Measurements from ENCODE around the gene RAP1B. TPM values are rescaled to one million over a fixed set of nuclear protein-coding genes. Genes with fewer than 3 reads are reported as not detected.
A peak's percentile ranks its signal among the peaks of the same experiment; 100 is the strongest.

RAP1B gene
- 178 TPM for total RNA-seq

DNA sequence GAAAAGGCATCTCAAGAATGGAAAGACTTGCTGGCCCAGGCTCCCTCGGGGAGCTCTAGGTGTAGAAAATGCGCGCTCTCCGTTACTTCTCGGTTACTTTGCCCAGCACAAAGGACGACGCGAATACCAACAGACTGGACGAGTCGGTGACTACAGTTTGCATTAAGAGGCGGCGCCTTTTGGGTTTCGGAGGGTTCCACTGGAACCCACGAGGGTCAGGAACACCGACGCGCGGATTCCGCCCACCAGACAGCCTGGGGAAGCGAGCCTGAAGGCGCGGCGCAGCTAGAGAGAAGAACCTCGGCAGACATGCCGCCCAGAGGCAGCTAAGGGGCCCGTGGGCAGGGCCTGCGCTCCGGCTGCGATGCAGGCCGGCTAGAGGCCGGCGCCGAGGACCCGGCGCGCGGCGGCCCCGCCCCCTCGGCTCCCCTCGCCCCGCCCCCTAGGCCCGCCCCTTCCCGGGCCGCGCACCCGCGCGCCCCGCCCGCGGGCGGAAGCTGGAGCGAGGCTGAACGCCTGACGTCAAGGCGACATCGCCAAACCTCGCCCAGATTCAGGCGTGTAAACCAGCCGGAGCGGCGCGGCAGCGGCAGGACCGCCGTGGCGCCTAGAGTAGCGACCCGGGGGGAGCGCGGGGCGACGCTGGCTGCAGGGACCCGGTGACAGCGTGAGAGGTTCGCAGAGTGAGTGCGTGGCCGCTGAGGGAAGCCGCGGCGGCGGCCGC is at the start of gene RAP1B:
Gene RAP1B (plus strand): TSS at position 530 of the 724 bp plus-strand sequence. CDS start 37,826 bp downstream, outside the sequence.
- peak; percentile 94 for DNase-seq

DNA sequence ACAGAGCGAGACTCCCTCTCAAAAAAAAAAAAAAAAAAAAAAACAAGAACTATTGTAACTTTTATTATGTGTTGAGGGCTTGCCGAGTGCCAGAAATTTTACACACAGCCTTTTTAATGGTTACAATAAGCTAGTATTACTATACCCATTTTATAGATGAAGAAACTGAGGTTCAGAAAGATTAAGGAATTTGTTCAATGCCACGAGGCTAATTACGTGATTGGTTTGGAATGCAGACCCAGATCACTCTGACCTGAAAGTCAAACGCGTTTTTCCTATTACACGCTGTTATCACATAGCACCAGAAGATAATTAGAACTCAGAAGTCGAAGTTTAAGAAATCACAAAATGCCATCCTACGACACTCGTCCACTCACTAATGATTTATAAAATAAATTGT is 48.9 kb upstream of the RAP1B start:
- no peak for DNase-seq

DNA sequence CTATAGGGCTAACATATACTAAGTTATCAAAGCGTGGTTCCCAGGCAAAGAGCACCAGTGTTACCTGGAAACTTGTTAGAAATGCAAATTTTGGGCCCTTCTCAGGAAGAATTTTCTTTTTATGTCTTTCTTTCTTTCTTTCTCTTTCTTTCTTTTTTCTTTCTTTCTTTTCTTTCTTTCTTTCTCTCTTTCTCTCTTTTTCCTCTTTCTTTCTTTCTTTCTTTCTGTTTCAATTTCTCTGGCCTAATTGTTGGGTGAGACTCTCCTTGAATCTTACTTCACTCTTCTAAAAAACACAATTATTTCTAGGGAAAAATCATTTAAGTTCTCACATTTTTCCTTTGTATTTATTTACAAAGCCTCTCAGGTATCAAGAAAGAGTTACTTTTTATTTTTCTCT is 46.5 kb upstream of the RAP1B start:
- DNase-seq: no peak

DNA sequence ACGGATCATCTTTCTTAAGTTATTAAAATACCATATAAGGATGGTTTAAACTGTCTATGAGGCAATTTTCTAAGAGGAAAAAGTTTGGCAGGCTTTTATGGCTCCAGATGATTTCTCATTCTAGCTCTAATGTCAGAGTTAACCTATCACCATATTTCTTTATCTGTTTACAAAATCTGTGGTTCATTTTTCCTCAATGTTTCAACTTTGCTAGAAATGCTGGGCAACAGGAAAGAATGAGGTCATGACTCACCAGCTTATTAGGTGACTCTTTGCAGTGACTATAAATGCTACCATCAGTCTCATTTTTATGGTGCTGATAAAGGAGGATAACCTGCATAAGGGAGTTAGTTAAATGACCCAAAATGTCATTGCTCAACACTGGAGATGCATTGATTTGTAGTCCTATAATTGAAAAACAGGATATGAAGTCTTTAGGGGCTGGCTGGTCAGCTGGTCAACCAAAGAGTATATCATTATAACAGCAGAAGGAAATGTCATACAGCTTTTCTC is 45.3 kb upstream of the RAP1B start:
- DNase-seq: peak; percentile 7

- no peak for DNase-seq
These were observed 41.7 kb upstream of the RAP1B start for GRCh38 chr12:68568922-68569569.

DNA sequence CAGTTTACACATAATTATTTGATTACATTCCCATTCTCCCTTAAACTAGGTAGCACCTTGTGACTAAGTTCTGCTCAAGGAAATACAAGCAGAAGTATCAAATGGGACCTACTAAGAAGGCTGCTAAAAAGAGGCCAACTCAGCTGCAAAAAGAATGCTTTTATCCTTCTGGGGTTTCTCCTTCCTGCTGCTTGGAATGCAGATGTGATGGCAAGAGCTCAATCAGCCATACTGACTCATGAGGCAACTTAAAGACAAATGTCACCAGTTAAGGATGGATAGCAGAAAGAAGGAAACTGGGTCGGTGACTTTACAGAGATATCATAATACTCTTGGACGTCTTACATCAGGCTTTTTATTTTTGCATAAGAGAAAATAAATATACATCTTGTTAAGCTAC is 38.0 kb upstream of the RAP1B start:
- no peak for DNase-seq

DNA sequence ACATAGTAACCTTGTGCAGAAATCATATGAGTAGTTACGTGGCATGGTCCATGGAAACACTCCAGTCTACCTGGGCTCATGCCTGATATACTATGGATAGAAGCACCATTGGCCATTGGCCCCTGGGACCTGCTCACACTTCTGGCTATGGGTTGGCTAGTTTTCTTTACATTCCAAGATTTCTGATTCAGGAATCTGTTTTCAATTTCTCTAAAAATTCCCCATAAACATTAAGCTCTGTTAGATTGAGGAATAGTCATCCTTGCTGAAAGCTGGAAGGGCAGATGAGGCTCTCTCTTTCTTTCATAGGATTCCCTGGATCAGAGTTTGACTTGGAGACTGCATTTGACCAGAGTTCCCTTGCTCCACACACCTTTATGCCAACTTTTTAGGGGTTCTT is 37.3 kb upstream of the RAP1B start:
- no peak for DNase-seq

GRCh38 chr12:68577949-68578348 is 32.8 kb upstream of the RAP1B start:
- DNase-seq: no peak

GRCh38 chr12:68578765-68579164 is 31.9 kb upstream of the RAP1B start:
- DNase-seq: no peak

DNA sequence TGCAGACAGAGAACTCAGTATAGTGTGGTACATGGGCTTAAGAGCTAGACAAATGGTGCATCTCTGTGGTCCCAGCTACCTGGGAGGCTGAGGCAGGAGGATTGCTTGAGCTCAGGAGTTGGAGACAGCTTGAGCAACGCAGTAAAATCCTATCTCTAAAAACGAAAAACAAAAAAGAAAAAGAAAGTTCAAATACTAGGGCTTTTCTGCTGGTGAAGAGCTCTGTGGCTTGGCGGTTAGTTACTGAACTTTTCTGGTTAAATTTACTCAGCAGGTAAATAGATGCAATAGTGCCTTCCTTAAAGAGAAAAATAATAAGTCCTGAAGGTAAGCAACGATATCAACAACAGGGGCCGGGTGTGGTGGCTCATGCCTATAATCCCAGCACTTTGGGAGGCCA is 31.4 kb upstream of the RAP1B start:
- no peak for DNase-seq

DNA sequence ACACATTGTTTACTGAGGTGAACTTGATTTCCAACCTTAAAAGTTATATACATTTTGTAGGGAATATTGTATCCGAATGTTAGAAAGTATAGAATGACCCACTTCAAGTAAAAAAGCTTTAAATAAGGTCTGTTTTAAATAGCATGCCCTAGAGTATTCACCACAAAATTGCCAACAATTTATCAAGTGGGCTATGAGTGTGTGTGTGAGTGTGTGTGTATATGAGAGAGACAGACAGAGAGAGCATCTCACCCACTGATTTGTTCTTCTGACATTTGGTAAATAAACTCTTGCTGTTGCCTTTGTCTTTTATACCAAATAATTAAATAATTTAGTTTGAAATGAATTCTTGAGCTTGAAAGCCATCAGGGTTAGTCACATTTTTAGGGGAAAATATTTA is 29.8 kb upstream of the RAP1B start:
- no peak for DNase-seq

DNA sequence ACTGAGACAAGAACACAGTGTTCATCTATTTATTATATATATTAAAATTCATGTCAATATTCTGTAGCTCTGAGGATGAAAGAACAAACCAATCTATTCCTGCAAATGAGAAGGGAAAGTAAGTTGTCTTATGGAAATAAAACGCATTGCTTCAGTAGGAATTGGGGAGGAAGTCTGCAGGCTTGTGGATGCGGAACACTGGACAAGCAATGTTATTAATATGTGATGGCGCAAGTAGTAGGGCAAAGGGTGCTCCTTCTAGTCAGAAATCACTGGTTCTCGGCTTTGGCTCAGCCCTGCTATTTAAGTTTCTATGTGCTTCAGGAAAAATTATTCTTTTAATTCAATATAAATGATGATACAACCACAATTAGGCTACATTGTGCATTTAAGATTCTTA is 28.8 kb upstream of the RAP1B start:
- no peak for DNase-seq

- no peak for DNase-seq
These were observed 24.7 kb upstream of the RAP1B start for GRCh38 chr12:68585966-68586365.

DNA sequence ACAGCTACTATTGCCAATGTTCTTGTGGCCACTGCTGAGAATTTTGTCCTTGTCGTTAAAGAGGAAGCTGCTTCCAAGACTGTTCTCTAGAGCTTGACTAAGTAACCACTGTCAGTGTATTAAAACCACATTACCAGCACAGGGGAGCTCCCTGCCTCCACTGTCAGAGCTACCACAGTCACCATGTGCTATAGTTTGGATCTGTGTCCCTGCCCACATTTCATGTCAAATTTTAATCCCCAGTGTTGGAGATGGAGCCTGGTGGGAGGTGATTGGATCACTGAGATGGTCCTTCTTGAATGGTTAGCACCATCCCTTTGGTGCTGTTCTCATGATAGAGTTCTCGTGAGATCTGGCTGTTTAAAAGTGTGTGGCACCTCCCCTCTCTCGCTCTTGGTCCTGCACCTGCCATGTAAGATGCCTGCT is 23.2 kb upstream of the RAP1B start:
- no peak for DNase-seq

DNA sequence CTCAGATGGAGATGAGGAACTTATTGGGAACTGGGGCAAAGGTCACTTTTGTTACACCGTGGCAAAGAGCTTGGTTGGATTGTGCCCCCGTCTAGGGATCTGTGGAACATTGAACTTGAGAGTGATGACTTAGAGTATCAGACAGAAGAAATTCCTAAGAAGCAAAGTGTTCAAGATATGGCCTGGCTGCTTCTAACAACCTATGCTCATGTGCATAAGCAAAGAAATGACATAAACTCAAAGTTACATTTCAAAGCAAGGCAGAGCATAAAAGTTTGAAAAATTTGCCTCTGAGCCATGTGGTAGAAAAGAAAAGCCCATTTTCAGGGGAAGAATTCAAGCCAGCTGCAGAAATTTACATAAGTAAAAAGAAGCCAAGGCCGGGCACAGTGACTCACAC is 21.5 kb upstream of the RAP1B start:
- no peak for DNase-seq

DNA sequence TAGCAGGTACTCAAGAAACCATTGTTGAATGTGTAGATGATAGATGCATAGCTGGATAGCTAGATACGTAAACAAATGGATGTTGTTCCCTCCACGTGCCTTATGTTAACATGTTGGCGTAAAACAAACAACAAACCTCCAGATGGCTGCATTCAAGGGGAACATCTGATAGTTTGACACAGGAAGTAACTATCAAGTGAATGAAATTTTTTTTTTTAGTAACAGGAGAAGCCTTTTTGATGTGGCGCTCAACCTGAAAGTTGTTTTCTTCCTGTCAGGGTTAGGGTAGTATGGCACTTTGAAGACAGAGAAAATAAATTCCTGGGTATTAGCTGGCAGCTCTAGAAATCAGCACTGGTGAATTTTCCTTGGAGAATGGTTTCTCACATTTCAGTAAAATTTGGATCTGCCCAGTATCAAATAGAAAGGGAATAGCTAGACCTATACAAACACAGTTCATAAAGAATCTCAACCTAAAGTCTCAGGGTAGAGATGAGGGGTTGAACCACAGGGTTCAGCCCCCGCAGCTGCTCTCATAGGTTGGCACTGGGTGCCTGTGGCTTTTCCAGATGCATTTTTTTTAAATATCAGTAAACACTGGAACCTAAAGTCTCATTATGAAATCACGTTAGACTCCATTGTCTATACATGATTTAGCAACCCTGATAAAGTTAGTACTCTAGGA is 18.8 kb upstream of the RAP1B start:
- DNase-seq: no peak

DNA sequence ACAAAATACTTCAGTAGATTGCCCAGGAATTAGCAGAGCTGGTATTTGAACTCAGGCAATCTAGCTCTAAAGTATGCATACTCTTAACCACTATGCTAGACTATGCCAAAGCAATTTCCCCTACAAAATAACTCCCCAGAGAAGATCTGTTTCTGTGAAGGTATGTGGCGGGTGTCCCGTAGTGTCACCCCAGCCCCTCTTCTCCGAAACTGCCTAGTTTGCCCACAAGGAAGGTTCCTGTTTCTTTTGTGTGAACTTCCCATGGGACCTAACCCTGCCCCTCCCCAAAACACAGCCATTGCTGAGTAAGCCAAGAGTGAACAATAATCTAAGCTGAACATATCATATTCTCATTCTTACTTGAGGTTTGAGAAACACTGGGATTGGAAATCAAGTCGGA is 15.5 kb upstream of the RAP1B start:
- no peak for DNase-seq

- no peak for DNase-seq
These were observed 8.9 kb upstream of the RAP1B start for GRCh38 chr12:68601767-68602166.

- no peak for DNase-seq
These were observed 8.0 kb upstream of the RAP1B start for GRCh38 chr12:68602720-68603119.

GRCh38 chr12:68608191-68608590 is 2.5 kb upstream of the RAP1B start:
- DNase-seq: no peak

- DNase-seq: peak; percentile 31
These were observed 715 bp upstream of the RAP1B start for GRCh38 chr12:68609998-68610369.

GRCh38 chr12:68611094-68611805 is 551 bp downstream of the RAP1B start:
- DNase-seq: peak; percentile 72

GRCh38 chr12:68611806-68612160 is 1.1 kb downstream of the RAP1B start:
- no peak for DNase-seq

Measured in skin of body (tissue), 2 donors.